HEK293 (cell line): ENCODE measurements around the gene LENEP.

Experiments used
- CTCF ChIP-seq: fragments of 450-650 bp; formaldehyde crosslinking; IDR thresholded peaks from 2 replicates; pipeline ENCODE4 v1.5.1; 2016; ENCODE audit warnings: missing biosample characterization, missing genetic modification characterization
- GFI1B ChIP-seq: fragments of 450-650 bp; formaldehyde crosslinking; IDR thresholded peaks from 2 replicates; pipeline ENCODE4 v1.5.1; 2016; ENCODE audit warnings: missing biosample characterization, missing genetic modification characterization
- GLI4 ChIP-seq: fragments of 450-650 bp; formaldehyde crosslinking; IDR thresholded peaks from 2 replicates; pipeline ENCODE4 v1.5.1; 2016; ENCODE audit warnings: missing biosample characterization, missing genetic modification characterization
- GLIS1 ChIP-seq: fragments of 450-650 bp; formaldehyde crosslinking; IDR thresholded peaks from 2 replicates; pipeline ENCODE4 v1.5.1; 2016; ENCODE audit warnings: missing biosample characterization, missing genetic modification characterization
- OSR2 ChIP-seq: fragments of 450-650 bp; formaldehyde crosslinking; IDR thresholded peaks from 2 replicates; pipeline ENCODE4 v1.5.1; 2016; ENCODE audit warnings: missing biosample characterization, missing genetic modification characterization
- RBAK ChIP-seq: fragments of 450-650 bp; formaldehyde crosslinking; IDR thresholded peaks from 2 replicates; pipeline ENCODE4 v1.5.1; 2016; ENCODE audit warnings: missing biosample characterization, missing genetic modification characterization
- ZFP3 ChIP-seq: fragments of 450-650 bp; formaldehyde crosslinking; IDR thresholded peaks from 2 replicates; pipeline ENCODE4 v1.5.1; 2016; ENCODE audit warnings: low read depth, missing biosample characterization, missing genetic modification characterization
- ZFP41 ChIP-seq: fragments of 450-650 bp; formaldehyde crosslinking; IDR thresholded peaks from 2 replicates; pipeline ENCODE4 v1.5.1; 2016; ENCODE audit warnings: missing biosample characterization, missing genetic modification characterization, borderline replicate concordance
- ZNF24 ChIP-seq: fragments of 450-650 bp; formaldehyde crosslinking; IDR thresholded peaks from 2 replicates; pipeline ENCODE4 v1.5.1; 2016; ENCODE audit warnings: missing biosample characterization, missing genetic modification characterization
- TF ChIP-seq, protein P1 (sequence below): fragments of 450-650 bp; formaldehyde crosslinking; IDR thresholded peaks from 2 replicates; pipeline ENCODE4 v1.5.1; 2016; ENCODE audit warnings: missing biosample characterization, missing genetic modification characterization
- TF ChIP-seq, protein P2 (sequence below): fragments of 450-650 bp; formaldehyde crosslinking; IDR thresholded peaks from 2 replicates; pipeline ENCODE4 v1.5.1; 2016; ENCODE audit warnings: missing biosample characterization, missing genetic modification characterization
- TF ChIP-seq, protein P3 (sequence below): fragments of 450-650 bp; formaldehyde crosslinking; IDR thresholded peaks from 2 replicates; pipeline ENCODE4 v1.5.1; 2016; ENCODE audit warnings: missing biosample characterization, missing genetic modification characterization

DNA sequence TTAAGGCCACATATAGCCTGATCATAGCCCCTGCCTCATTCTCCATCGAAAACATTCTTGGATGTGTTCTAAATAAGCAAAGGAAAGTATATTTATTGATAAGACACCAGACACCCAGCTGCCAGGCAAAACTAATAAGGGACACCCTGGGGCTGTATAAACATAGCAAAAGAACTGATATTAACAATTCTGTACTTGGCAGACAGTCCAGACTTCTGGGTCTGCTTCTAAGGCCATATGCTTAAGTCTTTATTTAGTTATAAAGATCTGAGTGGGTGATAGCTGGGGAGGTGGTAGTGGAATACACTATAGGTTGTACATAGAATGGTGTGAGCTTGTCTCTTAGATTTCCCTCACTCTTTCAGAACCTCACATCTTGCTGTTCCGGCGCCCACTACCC, 15.0 kb upstream of the LENEP start:
- TF ChIP-seq CTCF (no peak), ZFP3 (tag by site-specific recombination) (no peak), RBAK (tag by site-specific recombination) (no peak), ZNF24 (no peak), GLIS1 (tag by site-specific recombination) (no peak), GFI1B (tag by site-specific recombination) (no peak), GLI4 (no peak), OSR2 (tag by site-specific recombination) (no peak), ZFP41 (tag by site-specific recombination) (no peak)
- TF ChIP-seq, protein P1, sequence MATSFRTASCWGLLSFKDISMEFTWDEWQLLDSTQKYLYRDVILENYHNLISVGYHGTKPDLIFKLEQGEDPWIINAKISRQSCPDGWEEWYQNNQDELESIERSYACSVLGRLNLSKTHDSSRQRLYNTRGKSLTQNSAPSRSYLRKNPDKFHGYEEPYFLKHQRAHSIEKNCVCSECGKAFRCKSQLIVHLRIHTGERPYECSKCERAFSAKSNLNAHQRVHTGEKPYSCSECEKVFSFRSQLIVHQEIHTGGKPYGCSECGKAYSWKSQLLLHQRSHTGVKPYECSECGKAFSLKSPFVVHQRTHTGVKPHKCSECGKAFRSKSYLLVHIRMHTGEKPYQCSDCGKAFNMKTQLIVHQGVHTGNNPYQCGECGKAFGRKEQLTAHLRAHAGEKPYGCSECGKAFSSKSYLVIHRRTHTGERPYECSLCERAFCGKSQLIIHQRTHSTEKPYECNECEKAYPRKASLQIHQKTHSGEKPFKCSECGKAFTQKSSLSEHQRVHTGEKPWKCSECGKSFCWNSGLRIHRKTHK (tag by site-specific recombination) = no peak
- TF ChIP-seq, protein P2, sequence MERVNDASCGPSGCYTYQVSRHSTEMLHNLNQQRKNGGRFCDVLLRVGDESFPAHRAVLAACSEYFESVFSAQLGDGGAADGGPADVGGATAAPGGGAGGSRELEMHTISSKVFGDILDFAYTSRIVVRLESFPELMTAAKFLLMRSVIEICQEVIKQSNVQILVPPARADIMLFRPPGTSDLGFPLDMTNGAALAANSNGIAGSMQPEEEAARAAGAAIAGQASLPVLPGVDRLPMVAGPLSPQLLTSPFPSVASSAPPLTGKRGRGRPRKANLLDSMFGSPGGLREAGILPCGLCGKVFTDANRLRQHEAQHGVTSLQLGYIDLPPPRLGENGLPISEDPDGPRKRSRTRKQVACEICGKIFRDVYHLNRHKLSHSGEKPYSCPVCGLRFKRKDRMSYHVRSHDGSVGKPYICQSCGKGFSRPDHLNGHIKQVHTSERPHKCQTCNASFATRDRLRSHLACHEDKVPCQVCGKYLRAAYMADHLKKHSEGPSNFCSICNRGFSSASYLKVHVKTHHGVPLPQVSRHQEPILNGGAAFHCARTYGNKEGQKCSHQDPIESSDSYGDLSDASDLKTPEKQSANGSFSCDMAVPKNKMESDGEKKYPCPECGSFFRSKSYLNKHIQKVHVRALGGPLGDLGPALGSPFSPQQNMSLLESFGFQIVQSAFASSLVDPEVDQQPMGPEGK (tag by site-specific recombination) = no peak
- TF ChIP-seq, protein P3, sequence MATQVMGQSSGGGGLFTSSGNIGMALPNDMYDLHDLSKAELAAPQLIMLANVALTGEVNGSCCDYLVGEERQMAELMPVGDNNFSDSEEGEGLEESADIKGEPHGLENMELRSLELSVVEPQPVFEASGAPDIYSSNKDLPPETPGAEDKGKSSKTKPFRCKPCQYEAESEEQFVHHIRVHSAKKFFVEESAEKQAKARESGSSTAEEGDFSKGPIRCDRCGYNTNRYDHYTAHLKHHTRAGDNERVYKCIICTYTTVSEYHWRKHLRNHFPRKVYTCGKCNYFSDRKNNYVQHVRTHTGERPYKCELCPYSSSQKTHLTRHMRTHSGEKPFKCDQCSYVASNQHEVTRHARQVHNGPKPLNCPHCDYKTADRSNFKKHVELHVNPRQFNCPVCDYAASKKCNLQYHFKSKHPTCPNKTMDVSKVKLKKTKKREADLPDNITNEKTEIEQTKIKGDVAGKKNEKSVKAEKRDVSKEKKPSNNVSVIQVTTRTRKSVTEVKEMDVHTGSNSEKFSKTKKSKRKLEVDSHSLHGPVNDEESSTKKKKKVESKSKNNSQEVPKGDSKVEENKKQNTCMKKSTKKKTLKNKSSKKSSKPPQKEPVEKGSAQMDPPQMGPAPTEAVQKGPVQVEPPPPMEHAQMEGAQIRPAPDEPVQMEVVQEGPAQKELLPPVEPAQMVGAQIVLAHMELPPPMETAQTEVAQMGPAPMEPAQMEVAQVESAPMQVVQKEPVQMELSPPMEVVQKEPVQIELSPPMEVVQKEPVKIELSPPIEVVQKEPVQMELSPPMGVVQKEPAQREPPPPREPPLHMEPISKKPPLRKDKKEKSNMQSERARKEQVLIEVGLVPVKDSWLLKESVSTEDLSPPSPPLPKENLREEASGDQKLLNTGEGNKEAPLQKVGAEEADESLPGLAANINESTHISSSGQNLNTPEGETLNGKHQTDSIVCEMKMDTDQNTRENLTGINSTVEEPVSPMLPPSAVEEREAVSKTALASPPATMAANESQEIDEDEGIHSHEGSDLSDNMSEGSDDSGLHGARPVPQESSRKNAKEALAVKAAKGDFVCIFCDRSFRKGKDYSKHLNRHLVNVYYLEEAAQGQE (tag by site-specific recombination) = no peak
